NK-92 (cell line): ENCODE data around the gene CILP.

ENCODE experiments used
- DNase-seq: peaks from one replicate; lab custom pipeline; 2025; ENCODE audit not compliant: unreplicated experiment; lab: John Stamatoyannopoulos, UW

The CILP gene

GRCh38 chr15:65147902-65148301, 63.4 kb downstream of the CILP start:
- no peak for DNase-seq

- no peak for DNase-seq
Measured at GRCh38 chr15:65146438-65146837, 64.8 kb downstream of the CILP start.
